Measurements from ENCODE around the gene KCNAB2. TPM values are rescaled to one million over a fixed set of nuclear protein-coding genes. Genes with fewer than 3 reads are reported as not detected.
"Not testable (repeated sequence)": the region's sequence is repeated elsewhere in the genome, so short reads cannot be mapped to it uniquely, and the experiment has no call there.

Gene KCNAB2
- total and polyA plus RNA-seq, 2 experiments from 2014 or later = 3.9 to 4.8 TPM

- H3K9me3 ChIP-seq (ENCODE audit: low read depth) = no peaks in the 10 kb centered on the region
- no peaks in the 10 kb centered on the region for H3K4me1 ChIP-seq (ENCODE audit: insufficient read depth)
- H3K27ac ChIP-seq = no peak overlapping the region
- no peak overlapping the region for H3K4me3 ChIP-seq
- in situ Hi-C loops (cut with MboI) = loop anchor here (25.0 kb wide), 1 partner anchor 264 kb away; no protein-coding TSS in a partner anchor
- H3K9ac ChIP-seq = no peak overlapping the region
- no peaks in the 10 kb centered on the region for H4K20me1 ChIP-seq (ENCODE audit: insufficient read depth)
- H3K9me2 ChIP-seq (ENCODE audit: insufficient read depth) = no peaks in the 10 kb centered on the region
- no peaks in the 10 kb centered on the region for H3K27me3 ChIP-seq (replicated peaks; ENCODE audit: insufficient read depth)
- no peak for TF ChIP-seq EZH2phosphoT487 (IDR thresholded peaks at IDR 0.05; ENCODE audit: insufficient read depth, low read depth)
- no peak for TF ChIP-seq EZH2 (IDR thresholded peaks at IDR 0.05; ENCODE audit: insufficient read depth, poor library complexity, severe bottlenecking)
- DNase-seq = no peak
- H3K36me3 ChIP-seq (ENCODE audit: low read depth) = no peaks in the 10 kb centered on the region
- no peaks in the 10 kb centered on the region for H3F3A ChIP-seq (ENCODE audit: insufficient read depth)
- no peak overlapping the region for H2AFZ ChIP-seq
- no peaks in the 10 kb centered on the region for H3K79me2 ChIP-seq (ENCODE audit: insufficient read depth)
- H3K4me2 ChIP-seq (ENCODE audit: unreplicated experiment) = no peak overlapping the region
- WGBS, 2 experiments (ENCODE audit: low coverage in 1 of 2, low lambda C conversion rate in 2 of 2, missing lambda C conversion rate in 2 of 2) = 85 to 94% methylated on average over 15 of the region's 15 CpGs
Observed at GRCh38 chr1:6073480-6074053, 27.9 kb downstream of the KCNAB2 start.

GRCh38 chr1:6074192-6074901 lies 28.7 kb downstream of the KCNAB2 start:
- in situ Hi-C loops (cut with MboI) = loop anchor here (25.0 kb wide), 1 partner anchor 263 kb away; no protein-coding TSS in a partner anchor
- TF ChIP-seq EZH2phosphoT487 (IDR thresholded peaks at IDR 0.05; ENCODE audit: insufficient read depth, low read depth) (no peak), EZH2 (IDR thresholded peaks at IDR 0.05; ENCODE audit: insufficient read depth, poor library complexity, severe bottlenecking) (no peak)
- Histone ChIP-seq H3K27ac (no peak overlapping the region), H3K9me3 (ENCODE audit: low read depth) (no peaks in the 10 kb centered on the region), H3K4me2 (ENCODE audit: unreplicated experiment) (no peak overlapping the region), H3K9ac (no peak overlapping the region), H3K4me3 (no peak overlapping the region), H3K36me3 (ENCODE audit: low read depth) (no peaks in the 10 kb centered on the region), H3K79me2 (ENCODE audit: insufficient read depth) (no peaks in the 10 kb centered on the region), H3F3A (ENCODE audit: insufficient read depth) (no peaks in the 10 kb centered on the region), H2AFZ (no peak overlapping the region), H3K27me3 (replicated peaks; ENCODE audit: insufficient read depth) (no peaks in the 10 kb centered on the region), H3K9me2 (ENCODE audit: insufficient read depth) (no peaks in the 10 kb centered on the region), H3K4me1 (ENCODE audit: insufficient read depth) (no peaks in the 10 kb centered on the region), H4K20me1 (ENCODE audit: insufficient read depth) (no peaks in the 10 kb centered on the region)
- DNase-seq = no peak
- 92 to 95% methylated on average over 21 of the region's 21 CpGs for WGBS, 2 experiments (ENCODE audit: low coverage in 1 of 2, low lambda C conversion rate in 2 of 2, missing lambda C conversion rate in 2 of 2)

GRCh38 chr1:6075748-6076147 lies 30.1 kb downstream of the KCNAB2 start:
- Histone ChIP-seq H3K27ac (no peak overlapping the region), H3K9me3 (ENCODE audit: low read depth) (no peaks in the 10 kb centered on the region), H2AFZ (no peak overlapping the region), H3K4me2 (ENCODE audit: unreplicated experiment) (no peak overlapping the region), H3K79me2 (ENCODE audit: insufficient read depth) (no peaks in the 10 kb centered on the region), H3K27me3 (replicated peaks; ENCODE audit: insufficient read depth) (no peaks in the 10 kb centered on the region), H3K36me3 (ENCODE audit: low read depth) (no peaks in the 10 kb centered on the region), H3K4me1 (ENCODE audit: insufficient read depth) (no peaks in the 10 kb centered on the region), H3K9me2 (ENCODE audit: insufficient read depth) (no peaks in the 10 kb centered on the region), H3F3A (ENCODE audit: insufficient read depth) (no peaks in the 10 kb centered on the region), H4K20me1 (ENCODE audit: insufficient read depth) (no peaks in the 10 kb centered on the region), H3K4me3 (no peak overlapping the region), H3K9ac (no peak overlapping the region)
- TF ChIP-seq EZH2 (IDR thresholded peaks at IDR 0.05; ENCODE audit: insufficient read depth, poor library complexity, severe bottlenecking) (no peak), EZH2phosphoT487 (IDR thresholded peaks at IDR 0.05; ENCODE audit: insufficient read depth, low read depth) (no peak)
- DNase-seq = no peak
- in situ Hi-C loops (cut with MboI) = no loop called here
- 79 to 87% methylated on average over 3 of the region's 3 CpGs for WGBS, 2 experiments (ENCODE audit: low coverage in 1 of 2, low lambda C conversion rate in 2 of 2, missing lambda C conversion rate in 2 of 2)

GRCh38 chr1:6077061-6077460 lies 31.4 kb downstream of the KCNAB2 start:
- H3K9me2 ChIP-seq (ENCODE audit: insufficient read depth); H3K9me3 ChIP-seq (ENCODE audit: low read depth); H2AFZ ChIP-seq; H3F3A ChIP-seq (ENCODE audit: insufficient read depth); H3K79me2 ChIP-seq (ENCODE audit: insufficient read depth); H3K4me2 ChIP-seq (ENCODE audit: unreplicated experiment); H3K27me3 ChIP-seq (replicated peaks; ENCODE audit: insufficient read depth); H3K9ac ChIP-seq; DNase-seq; H3K4me1 ChIP-seq (ENCODE audit: insufficient read depth); H3K4me3 ChIP-seq; H3K27ac ChIP-seq; H3K36me3 ChIP-seq (ENCODE audit: low read depth); H4K20me1 ChIP-seq (ENCODE audit: insufficient read depth); in situ Hi-C loops (cut with MboI): not testable (repeated sequence)
- WGBS, 2 experiments (ENCODE audit: low coverage in 1 of 2, low lambda C conversion rate in 2 of 2, missing lambda C conversion rate in 2 of 2) = 83 to 88% methylated on average over 8 of the region's 8 CpGs

All from GM23248 (cell line).